SKM-1 treated with dmso at 0.1 percent for 144 hours (cell line): ENCODE results near the gene GDPD3.

Experiments
- DNase-seq: peaks from one replicate; lab custom pipeline; 2025; ENCODE audit not compliant: unreplicated experiment; lab: John Stamatoyannopoulos, UW

GDPD3 gene

DNA sequence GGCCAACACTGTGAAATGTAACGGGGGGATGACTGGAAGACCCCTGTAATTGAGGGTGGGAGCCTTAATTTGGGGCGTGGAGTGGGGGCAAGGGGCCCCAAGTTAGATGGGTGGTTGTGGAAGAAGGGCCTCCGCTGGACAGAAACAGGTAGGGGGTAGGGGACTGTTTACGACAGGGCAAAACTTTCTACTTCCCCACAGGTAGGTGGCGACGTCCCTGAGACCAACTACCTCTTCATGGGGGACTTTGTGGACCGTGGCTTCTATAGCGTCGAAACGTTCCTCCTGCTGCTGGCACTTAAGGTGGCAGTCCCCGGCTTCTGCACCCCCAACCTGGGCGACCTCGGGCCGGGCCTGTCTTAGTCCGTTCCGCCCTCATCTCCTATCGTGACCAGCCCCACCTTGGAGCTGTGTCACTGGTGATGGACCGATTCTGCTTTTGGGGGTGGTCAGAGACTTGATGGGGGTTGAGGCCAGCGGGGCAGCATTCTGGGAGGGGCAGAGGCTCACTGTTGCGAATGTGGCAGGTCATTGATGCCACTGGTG, 30.7 kb downstream of the GDPD3 start:
- no peak for DNase-seq

DNA sequence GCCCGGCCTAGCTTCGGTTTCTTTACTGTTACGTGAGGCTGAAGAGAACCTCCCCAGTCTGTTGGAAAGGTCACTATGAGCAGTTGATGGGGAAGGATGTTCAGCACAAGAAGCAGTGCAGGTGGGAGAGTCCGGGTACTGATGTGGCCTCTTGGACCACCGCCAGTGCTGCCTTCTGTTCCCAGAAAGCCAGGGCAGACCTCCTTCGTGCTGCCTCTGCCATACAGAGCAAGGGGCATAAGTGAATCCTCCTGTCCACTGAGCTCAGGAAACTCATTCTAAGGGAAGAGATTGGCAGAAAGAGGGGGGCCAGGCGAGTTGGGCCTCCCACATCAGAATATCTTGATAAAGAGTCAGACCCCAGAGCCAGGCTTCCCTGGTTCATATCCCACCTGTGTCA, 33.9 kb downstream of the GDPD3 start:
- DNase-seq, result no peak

DNA sequence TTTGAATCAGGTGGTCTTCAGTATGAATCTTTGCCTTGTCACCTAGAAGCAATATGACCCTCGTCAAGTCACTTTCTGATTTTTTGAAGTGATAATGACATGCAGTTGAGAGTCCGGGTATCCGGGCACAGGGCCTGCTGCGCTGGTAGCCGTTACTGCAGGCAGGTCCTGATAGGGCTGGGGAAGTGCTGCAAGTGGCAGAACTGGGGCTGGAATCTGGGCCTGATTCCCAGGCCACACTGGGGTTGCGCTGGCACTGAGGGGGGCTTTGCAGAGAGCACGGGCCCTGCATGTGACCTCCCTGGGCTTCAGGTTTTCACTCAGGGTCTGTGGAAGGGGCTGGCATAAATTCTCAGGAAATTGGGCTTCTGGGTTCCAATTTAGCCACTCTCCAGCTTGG, 34.6 kb downstream of the GDPD3 start:
- no peak for DNase-seq

DNA sequence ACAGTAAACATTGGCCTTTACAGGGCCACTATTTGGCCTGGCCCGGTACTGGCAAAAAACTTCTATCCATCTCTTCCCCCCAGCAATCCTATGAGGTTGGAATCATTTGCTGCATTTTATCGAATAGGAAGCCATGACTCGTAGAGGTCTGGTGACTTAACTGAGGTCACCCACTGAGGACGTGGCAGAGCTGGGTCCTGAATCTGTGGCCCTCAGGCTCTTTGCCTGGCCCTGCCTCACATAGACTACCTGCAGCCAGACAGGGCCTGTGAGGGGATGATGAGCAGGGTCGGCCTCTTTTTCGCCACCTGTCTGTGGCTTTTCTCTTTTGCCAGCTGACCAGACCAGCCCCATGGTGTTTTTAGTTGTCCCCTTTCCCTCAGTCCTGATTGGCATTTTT, 35.7 kb downstream of the GDPD3 start:
- DNase-seq, result no peak

DNA sequence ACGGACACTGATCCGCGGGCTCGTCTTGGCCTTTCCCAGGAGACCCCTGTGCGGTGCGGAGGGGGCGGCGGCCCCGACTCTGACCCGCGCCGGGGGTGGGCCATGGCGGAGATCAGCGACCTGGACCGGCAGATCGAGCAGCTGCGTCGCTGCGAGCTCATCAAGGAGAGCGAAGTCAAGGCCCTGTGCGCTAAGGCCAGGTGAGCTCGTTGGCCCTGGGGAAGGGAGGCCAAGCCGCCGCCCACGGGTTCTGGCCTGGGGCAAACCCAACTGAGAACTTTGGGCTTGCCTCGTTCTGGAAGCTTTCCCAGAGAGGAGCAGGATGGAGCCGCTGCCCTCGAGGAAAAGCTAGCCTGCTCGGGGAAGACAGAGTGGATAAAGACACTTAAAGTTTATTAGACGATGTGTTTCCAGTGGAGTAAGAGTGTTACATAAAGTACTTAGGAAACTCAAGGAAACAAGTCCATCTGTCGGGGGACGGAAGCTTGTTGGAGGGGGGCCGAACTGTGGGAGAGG, 37.0 kb downstream of the GDPD3 start:
- no peak for DNase-seq

DNA sequence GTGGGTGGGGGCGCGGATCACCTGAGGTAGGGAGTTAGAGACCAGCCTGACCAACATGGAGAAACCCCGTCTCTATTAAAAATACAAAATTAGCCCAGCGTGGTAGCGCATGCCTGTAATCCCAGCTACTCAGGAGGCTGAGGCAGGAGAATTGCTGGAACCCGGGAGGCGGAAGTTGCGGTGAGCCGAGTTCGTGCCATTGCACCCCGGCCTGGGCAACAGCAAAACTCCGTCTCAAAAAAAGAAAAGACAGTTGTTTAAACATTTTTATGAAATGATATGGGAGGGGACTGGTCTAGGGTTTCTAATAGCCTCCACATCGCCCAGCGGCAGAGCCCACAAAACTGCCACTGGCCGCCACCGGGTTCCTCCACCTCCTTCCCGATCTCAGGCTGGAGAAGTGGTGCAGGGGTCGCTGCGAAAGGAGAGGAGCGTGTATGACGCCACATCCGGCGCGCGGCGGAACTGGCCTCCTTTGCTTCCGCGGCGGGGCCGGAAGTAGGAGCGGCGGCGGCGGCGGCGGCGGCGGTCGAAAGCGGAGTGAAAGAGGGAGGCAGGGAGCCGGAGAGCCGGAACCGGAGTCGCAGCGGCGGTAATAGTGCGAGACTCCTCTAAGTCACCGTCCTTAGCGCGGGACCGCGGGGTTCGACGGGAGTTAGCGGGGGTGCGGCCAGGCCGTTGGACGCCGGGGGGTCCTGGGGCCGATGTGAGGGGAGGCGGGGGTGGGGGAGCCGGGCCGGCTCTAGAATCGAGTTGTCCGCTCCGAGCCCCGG, 37.6 kb downstream of the GDPD3 start, which contains the start of gene PPP4C:
TSS of gene PPP4C (plus strand) at position 492 of the 773 bp plus-strand sequence. CDS start 384 bp downstream, outside the sequence.
- DNase-seq, result peak; percentile 95

DNA sequence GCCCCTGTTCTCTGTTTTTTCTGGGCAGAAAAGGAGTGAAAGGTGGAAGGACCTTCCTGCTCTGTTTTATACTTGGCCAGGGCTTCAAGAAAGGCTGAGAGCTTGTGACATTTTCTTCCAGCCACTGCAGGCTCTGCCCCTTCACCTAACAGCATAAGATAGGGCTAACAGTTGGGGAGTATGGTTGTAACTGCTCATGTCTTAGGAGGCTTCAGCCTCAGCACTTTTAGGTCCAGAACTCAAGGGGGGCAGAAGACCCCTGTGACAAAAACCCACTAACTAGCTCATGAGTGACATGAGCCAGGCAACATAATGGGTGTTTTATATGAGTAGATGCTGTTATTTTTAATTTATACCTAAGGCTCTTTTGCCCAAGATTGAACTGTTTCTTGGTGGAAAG, 42.8 kb downstream of the GDPD3 start:
- no peak for DNase-seq

DNA sequence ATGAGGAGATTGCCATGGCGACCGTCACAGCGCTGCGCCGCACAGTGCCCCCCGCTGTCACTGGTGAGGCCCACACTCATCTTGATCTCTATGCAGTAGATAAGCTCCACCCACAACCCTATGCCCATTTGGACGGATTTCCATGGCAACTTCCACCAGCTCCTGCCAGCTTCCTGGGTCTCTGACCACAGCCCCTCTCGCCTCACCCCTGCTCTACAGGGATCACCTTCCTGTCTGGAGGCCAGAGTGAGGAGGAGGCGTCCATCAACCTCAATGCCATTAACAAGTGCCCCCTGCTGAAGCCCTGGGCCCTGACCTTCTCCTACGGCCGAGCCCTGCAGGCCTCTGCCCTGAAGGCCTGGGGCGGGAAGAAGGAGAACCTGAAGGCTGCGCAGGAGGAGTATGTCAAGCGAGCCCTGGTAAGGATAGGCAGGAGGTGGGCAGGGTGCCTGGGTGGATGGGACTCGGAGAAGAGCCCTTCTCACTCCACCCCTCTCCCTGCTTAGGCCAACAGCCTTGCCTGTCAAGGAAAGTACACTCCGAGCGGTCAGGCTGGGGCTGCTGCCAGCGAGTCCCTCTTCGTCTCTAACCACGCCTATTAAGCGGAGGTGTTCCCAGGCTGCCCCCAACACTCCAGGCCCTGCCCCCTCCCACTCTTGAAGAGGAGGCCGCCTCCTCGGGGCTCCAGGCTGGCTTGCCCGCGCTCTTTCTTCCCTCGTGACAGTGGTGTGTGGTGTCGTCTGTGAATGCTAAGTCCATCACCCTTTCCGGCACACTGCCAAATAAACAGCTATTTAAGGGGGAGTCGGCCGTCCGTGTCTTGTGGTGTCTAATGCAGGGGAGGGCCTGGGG, 43.5 kb downstream of the GDPD3 start:
- DNase-seq, result no peak

DNA sequence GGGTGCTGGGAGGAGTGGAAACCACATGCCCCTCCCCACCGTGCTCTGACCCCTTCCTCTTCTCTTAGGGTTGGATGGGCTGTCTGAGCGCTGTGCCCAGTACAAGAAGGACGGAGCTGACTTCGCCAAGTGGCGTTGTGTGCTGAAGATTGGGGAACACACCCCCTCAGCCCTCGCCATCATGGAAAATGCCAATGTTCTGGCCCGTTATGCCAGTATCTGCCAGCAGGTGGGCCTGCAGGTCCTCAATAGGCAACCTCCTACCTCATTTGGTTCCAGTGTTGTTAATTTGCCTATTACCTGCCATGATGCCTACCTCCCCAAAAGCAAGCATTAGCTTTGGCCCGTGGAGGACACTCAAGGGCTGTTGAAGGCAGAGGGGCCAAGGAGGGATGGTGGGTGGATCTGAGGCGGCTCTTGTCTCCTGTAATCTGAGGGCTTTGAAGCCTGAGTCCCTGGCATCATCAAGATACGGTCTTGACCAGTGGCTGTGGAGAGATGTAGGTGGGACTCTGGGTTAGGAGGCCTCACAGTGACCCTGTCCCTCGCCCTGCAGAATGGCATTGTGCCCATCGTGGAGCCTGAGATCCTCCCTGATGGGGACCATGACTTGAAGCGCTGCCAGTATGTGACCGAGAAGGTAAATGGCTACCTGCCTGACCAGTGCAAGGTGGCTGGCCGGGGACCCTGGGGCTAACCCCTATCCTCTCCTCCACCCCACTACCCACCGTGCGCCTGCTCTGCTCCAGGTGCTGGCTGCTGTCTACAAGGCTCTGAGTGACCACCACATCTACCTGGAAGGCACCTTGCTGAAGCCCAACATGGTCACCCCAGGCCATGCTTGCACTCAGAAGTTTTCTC, 44.4 kb downstream of the GDPD3 start:
- DNase-seq, result no peak

DNA sequence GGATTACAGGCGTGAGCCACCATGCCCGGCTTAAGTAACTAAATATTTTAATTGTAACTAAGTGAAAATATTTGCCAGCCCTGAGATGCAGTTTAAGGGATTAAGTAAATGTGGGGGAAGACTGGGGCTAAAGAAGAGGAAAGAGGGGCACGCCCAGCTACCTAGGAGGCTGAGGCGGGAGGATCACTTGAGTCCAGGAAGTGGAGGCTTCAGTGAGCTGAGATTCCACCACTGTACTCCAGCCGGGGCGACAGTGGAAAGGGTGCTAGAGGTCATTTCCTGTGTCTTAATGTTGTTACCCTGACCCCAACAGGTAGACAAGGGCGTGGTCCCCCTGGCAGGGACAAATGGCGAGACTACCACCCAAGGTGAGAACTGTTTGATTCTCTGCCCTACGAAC, 45.0 kb downstream of the GDPD3 start:
- no peak for DNase-seq

DNA sequence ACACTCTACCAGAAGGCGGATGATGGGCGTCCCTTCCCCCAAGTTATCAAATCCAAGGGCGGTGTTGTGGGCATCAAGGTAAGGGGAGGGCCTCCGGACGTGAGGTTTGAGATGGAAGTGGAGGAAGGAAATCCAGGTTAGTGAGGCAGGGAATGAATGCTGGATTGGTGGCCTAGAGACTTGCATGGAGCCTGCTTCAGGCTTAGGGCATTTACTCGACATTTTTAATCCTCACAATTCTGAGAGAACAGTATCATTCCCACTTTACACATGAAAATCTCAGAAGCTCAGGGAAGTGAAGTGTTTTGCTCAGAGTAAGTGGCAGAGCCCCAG, 45.8 kb downstream of the GDPD3 start:
- no peak for DNase-seq

DNA sequence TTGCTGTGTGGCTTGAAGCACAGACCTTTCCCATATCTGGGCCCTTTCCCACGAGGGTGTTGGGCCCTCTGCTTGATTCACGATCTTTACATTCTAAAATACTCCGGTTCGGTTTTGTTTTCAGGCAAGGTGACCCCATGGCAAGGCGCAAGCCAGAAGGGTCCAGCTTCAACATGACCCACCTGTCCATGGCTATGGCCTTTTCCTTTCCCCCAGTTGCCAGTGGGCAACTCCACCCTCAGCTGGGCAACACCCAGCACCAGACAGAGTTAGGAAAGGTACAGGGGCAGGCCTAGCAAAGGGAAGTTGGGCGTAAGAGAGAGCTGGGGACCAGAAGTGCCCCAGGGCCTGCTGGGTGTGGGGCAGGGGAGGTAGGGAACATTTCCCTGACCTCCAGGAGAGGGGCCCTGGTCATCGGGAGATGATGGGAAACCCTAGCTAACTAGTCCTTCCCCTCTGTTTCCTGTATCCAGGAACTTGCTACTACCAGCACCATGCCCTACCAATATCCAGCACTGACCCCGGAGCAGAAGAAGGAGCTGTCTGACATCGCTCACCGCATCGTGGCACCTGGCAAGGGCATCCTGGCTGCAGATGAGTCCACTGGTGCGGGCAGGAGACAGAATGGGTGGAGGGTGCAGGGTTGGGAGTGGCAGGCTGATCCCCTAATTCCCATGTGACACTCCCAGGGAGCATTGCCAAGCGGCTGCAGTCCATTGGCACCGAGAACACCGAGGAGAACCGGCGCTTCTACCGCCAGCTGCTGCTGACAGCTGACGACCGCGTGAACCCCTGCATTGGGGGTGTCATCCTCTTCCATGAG, 46.4 kb downstream of the GDPD3 start:
- no peak for DNase-seq

DNA sequence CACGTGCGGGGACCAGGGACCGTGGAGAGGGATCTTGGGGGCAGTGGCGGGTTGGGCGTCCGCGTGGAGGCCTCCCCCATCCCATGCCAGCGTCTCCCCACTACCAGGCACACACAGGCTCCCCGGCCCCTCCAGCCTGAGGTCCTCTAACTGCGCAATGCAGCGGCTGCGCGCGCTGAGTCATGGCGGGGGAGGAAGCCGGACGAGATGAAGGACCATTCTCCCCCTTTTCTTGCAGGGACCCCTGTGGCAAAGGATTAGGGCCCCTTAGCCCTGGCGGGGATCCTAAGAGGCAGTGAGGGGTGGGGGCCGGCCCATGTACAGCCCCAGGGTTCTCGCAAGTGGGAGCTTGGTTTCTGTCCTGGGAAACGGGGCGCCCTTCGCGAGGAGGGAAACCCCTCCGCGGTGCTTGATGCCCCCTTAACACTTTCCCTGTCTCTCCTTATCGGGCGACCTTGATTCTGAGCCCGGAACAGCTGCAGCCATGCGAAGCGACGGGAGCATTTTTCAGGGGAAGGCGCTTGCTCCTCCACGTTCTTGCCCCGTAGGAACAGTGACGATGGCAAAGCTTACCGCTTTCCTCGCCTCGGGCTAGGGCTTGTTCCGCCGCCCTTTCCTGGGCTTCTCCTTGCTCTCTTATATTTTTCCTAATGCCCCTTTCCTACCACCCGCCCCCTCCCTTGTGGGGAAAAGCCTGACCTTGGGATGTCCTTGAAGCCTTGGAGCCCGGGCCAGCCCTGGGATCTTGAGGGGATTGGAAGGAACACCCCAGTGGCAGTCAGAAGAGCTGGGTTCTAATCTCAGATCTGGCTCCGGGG, 47.2 kb downstream of the GDPD3 start:
- no peak for DNase-seq

DNA sequence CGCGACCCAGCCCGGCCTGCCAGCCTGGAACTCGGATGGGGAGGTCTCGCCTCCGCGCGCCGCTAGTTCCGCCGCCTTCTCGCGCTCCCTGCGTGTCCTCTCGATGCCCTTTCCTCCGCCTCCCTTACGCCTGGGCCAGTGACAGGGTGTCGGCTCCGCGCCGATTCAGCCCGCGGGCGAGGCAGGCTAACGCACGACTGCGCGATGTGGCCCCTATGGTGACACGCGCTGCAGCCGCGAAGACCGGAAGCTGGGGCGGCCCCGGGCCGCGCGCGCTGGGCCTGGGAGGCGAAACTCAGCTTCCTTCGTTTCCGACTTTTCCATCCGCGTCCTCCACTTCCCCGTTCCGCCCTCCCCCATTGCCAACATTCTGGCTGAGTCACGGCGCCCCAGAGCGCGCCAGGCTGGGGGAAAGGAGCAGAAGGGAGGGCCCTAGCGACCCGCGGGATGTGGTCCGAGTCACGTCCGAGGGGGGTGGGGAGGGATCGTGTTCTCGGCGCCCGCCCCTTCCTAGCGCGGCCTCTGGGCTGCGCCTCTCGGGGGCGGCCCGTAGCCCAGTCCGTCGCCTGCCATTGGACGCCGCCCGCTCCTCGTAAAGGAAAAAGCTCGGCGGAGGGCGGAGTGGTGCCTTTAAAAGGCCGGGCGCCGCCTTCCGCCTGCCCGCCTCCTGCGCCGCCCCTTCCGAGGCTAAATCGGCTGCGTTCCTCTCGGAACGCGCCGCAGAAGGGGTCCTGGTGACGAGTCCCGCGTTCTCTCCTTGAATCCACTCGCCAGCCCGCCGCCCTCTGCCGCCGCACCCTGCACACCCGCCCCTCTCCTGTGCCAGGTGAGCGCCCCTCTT, 48.0 kb downstream of the GDPD3 start, which contains the start of gene ALDOA:
TSS of gene ALDOA (plus strand) at position 659 of the 841 bp plus-strand sequence. CDS start 1,138 bp downstream, outside the sequence.
- DNase-seq, result peak; percentile 97

DNA sequence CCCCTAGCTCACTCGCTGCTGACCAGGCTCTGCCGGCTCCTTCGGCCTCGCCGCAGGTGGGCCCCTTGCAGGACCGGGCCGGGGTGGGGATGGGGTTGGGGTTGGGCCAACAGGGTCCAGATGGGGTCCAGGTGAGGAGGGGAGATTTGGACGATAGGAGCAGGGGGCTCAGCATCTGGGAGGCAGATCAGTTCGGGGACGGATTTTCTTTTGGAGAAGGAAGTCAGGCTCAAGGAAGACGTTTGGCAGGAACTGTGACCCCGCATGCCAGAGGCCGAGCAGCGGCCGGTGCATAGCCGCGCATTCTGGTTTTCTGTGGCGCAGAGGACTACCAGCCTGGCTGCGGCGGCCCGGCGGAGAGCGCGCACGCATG, 48.6 kb downstream of the GDPD3 start:
- DNase-seq, result no peak

DNA sequence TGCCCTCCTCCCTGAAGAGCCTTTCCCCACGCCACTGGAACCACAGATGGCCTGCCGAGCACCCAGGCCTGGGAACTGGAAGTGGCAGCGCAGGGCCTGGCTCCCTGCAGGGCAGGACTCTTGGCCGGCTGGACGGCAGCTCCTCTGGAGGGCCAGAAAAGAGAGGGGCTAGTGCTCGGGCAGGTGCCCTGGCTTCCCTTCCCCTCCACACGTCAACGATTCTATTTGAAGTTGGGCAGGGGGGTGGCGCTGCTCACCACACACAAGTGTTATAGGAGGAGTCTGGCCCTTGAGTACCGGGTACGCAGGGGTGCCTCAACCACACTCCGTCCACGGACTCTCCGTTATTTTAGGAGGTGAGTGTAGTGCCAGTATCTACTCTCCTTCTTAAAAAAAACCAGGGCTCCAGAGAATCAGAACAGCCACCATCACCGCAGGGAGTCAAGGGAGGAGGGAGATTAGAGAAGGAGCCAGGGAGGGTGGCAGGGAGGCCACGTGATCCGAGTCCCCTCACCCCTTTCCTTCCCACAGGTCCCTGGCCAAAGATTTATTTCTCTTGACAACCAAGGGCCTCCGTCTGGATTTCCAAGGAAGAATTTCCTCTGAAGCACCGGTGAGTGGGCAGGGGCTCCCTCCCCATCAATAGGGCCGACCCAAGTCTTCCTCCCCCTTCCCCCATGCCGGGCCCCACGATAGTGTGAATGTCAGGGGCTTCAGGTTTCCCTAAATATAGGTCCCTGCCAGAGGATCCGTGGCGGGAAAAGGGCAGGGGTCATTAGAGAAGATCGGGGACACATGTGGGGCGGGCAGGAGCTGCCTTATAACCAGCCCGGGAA, 49.2 kb downstream of the GDPD3 start:
- DNase-seq, result peak; percentile 65

DNA sequence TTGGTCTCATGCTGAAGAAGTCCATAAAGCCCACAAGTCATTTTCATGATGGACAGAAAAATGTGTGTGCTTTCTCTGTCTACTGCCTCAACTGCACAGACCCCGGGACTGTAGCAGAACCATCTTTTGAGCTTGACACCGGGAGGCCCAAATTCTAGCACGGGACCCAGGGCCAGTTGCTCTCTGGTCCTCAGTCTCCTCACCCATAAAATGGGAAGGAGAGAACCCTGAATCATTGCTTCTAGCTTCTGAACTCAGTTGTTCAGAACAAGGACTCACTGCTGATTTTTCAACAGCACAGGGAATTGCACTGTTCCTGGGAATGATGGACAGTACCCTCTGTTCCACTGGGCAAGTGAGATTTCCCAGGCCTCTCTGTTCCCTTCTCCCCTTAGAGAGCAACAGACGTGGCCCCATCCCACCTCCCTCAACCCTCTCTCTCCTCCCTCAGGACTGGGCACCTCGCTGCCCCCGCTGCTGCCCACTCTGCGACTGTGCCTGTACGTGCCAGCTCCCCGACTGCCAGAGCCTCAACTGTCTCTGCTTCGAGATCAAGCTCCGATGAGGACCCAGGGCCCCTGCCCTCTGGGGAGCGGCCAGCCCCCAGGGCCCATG, 50.0 kb downstream of the GDPD3 start:
- no peak for DNase-seq
